ENCODE results near the gene ADGRV1.
"Not testable (repeated sequence)": the region's sequence is repeated elsewhere in the genome, so short reads cannot be mapped to it uniquely, and the experiment has no call there.

ADGRV1 gene

DNA sequence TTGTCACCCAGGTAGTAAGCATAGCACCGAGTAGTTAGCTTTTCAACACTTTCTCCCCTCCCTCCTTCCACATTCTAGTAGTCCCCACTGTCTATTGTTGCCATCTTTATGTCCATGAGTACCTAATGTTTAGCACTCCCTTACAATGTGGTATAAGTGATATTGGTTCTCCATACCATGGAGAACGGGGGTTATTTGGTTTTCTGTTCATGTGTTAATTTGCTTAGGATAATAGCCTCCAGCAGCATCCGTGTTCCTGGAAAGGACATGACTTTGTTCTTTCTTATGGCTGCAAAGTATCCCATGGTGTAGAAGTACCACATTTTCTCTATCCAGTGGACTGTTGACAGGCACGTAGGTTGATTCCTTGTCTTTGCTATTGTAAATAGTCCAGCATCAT is 353.9 kb downstream of the ADGRV1 start:
- no peak for DNase-seq

DNA sequence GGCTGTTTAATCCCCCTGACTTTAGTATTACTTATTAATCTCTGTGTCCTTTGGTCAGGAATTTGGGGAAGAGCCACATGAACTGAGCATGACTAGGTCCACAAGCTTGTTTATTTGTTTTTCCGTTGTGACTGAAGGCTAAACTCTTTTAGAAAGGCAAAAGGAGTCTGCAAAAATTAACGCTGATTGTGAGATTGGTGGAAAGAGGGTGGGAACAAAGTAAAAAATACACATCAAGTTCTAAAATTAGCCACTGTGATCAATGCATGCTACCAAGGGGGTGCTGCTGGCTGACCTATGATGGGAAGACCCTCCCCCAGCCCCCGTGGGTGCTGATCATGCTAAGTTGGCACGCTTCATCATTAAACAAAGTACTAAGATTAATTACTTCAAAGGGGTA is 356.8 kb downstream of the ADGRV1 start:
- DNase-seq: no peak

DNA sequence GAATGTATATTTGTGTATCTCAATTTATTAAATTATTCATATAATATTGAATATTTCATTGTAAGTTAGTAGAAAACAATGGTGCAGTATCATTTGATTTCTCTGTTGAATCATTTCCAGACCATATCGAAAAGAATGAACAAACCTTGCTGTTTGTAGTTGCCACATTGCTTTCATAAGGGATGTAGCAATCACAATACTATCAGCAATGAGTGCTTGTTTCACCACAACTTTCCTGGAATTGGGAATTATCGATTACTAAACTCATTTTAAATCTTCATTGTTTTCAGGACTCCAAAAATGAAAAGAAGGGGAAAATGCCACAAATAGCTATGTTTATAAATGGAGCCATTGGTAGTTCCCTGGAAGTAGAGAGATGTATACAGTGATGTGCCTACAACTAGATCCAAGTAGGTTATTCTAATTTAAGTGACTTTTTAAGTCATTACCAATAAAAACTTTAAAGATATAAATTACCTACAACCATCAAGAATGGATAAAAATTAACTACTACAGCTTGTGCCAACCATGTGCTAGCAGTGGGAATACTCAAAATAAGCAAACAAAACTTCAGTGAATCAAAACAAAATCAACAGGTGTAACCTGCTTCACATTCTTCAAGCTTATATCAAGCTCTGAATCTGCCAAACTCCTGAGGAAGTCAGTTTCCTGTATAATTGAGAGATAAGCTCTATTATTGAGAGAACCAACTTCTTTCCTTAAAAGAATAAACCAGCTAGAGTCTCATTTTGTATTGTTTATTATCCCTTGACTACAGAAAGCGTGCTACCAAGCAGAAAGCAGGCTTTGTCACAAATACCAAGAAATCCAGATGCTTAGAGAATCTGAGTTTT is 358.6 kb downstream of the ADGRV1 start:
- no peak for DNase-seq

DNA sequence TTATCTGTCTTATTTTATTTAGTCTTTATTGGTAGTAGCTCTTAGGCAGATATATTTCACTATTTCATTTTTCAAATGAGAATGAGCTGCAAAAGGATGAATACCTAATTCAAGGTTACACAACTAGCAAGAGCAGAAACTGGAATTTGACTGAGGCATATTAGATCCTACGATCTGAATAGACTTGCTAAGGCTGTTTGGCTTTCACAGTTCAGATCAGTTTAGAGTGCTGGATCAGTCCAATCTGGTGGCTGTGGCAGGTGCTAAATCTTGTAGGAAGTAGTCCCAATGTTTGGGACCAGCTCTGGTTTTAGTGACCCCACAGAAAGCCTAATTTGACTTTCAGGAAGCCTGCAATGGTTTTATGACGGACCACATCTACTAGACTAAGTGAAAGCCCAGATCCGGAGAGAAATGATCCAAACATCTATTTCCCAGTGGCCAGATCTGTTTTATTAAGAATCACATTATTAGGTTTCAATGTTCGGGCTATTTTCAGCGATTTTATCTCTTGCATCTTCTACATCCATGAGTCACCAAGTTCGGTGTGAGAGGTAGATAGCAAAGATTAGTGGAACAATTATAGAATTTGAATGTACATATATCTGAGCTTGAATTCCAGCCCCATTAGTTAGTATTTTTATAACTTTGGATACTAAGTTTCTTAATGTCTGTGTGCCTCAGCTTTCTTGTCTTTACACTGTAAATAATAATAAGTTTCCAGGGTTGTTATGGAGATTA is 359.5 kb downstream of the ADGRV1 start:
- no peak for DNase-seq

- no peak for DNase-seq
These were observed 362.9 kb downstream of the ADGRV1 start for GRCh38 chr5:90921418-90921973.

DNA sequence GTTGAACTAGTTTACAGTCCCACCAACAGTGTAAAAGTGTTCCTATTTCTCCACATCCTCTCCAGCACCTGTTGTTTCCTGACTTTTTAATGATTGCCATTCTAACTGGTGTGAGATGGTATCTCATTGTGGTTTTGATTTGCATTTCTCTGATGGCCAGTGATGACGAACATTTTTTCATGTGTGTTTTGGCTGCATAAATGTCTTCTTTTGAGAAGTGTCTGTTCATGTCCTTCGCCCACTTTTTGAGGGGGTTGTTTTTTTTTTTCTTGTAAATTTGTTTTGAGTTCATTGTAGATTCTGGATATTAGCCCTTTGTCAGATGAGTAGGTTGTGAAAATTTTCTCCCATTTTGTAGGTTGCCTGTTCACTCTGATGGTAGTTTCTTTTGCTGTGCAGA is 365.6 kb downstream of the ADGRV1 start:
- not testable (repeated sequence) for DNase-seq

DNA sequence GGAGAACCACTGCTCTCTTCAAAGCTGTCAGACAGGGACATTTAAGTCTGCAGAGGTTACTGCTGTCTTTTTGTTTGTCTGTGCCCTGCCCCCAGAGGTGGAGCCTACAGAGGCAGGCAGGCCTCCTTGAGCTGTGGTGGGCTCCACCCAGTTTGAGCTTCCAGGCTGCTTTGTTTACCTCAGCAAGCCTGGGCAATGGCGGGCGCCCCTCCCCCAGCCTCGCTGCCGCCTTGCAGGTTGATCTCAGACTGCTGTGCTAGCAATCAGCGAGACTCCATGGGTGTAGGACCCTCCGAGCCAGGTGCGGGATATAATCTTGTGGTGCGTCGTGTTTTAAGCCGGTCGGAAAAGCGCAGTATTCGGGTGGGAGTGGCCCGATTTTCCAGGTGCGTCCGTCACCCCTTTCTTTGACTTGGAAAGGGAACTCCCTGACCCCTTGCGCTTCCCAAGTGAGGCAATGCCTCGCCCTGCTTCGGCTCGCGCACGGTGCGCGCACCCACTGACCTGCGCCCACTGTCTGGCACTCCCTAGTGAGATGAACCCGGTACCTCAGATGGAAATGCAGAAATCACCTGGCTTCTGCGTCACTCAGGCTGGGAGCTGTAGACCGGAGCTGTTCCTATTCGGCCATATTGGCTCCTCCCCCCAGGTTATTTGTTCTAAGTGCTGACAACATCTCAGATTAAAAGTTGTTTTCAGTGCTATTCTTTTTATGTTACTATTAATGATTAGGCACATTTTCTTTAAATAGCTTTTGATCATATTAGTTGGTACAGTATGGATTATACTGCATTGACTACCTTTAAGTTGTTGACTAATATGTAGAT is 370.6 kb downstream of the ADGRV1 start:
- DNase-seq: peak in 2 of 3 experiments; percentile 59 to 76

DNA sequence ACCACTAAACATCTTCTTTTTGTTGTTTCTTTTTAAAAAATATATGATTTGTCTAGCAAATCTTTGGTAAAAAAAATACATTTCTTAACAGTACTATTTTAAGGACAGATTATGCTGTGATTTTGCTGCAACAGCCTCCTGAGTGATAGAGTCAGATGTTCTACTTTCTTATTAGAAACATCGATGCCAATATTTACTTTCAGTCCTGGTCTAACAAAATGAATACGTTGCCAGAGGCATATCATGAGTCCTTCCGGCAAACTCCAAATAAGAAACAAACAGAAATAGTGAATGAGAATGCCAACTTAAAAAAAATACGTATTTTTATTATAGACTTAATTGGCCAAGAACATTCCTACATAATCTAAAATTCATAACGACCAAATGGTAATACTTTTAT is 371.5 kb downstream of the ADGRV1 start:
- peak in 1 of 3 experiments; percentile 44 for DNase-seq

- DNase-seq: no peak
These were observed 372.3 kb downstream of the ADGRV1 start for GRCh38 chr5:90930756-90931431.

- DNase-seq: peak in 2 of 3 experiments; percentile 6 to 47
These were observed 373.6 kb downstream of the ADGRV1 start for GRCh38 chr5:90932052-90932699.

DNA sequence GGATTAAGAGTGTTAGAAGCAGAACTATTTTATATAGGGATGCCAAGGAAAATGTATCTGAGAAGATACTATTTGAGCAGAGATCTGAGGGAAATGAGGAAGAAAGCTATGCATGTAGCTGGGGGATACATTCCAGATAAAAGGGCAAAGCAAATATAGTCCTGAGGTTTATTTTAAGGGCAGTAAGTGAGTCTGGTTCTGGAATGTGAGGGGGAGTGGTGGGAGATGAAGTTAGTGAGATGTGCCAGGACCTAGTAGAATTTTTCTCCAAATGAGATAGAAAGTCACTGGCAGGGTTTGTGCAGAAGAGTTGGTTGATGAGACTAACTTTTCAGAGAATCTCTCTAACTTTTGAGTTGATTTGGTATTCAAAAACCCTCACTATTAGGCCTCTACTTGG is 374.7 kb downstream of the ADGRV1 start:
- no peak for DNase-seq

GRCh38 chr5:90934091-90934719 is 375.6 kb downstream of the ADGRV1 start:
- no peak for DNase-seq

DNA sequence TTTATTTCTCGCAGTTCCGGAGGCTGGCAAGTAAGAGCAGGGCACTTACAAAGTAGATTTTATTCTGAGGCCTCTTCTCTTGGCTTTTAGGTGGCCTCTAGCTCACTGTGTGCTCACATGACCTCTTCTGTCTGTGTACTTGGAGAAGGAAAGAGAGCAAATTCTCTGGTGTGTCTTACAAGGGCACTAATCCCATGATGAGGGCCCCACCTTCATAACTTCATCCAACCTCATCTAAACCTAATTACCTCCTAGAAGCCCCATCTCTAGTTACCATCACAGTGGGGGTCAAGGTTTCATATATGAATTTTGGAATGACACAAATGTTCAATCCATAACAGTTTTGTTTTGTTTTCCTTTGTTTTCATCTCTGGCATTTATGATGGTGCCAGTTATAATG is 376.1 kb downstream of the ADGRV1 start:
- DNase-seq: no peak

DNA sequence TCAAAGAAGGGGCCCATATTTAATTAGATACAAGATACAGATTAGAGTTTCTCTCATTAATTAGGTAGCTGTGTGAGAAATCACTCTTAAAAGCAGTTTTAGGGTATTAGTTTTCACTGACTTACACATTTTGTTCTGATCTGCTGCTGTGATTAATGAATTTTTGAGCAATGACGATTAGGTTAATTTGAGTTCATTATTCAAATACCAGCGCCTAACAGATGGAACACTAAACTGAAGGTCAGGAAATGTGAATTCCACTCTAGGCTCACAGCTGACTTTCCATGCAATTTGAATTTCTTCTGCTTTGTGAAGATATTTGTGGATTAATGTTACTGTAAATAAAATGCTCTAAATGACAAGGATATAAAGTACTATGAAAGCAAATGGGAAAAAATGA is 380.6 kb downstream of the ADGRV1 start:
- DNase-seq: no peak

- DNase-seq: peak; percentile 33 to 76 (median 40)
These were observed 381.8 kb downstream of the ADGRV1 start for GRCh38 chr5:90940227-90940995.

- DNase-seq: peak in 2 of 3 experiments; percentile 1 to 44
These were observed 382.6 kb downstream of the ADGRV1 start for GRCh38 chr5:90941002-90941720.

- DNase-seq: no peak
These were observed 385.5 kb downstream of the ADGRV1 start for GRCh38 chr5:90944116-90944515.

DNA sequence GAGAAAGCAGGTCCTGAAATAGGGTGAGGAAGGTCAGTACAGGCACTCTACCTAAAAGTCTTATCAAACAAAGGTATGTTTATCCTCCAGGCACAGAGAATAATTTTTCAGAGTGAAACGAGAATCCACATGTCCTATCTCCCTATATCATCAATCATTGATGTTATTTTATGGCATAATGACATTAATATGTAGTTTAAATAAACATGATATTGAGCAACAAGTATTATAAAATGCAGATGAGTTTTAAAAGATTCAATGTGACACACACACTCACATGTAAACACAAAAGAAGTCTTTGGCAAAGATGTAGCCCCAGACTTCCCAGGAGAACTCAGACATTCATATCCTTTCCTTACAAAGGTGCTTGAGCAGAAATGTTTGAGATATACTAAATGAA is 389.1 kb downstream of the ADGRV1 start:
- DNase-seq: no peak

- no peak for DNase-seq
These were observed 390.4 kb downstream of the ADGRV1 start for GRCh38 chr5:90948969-90949368.
